GM21423 (cell line): ENCODE measurements around the gene PNLIP.

ENCODE experiments used
- ATAC-seq: cut with Tn5 transposase; IDR thresholded peaks from one replicate; pipeline ENCODE4 v1.9.1; 2021; ENCODE audit warnings: mild to moderate bottlenecking, moderate library complexity; ENCODE audit not compliant: unreplicated experiment

Gene PNLIP

DNA sequence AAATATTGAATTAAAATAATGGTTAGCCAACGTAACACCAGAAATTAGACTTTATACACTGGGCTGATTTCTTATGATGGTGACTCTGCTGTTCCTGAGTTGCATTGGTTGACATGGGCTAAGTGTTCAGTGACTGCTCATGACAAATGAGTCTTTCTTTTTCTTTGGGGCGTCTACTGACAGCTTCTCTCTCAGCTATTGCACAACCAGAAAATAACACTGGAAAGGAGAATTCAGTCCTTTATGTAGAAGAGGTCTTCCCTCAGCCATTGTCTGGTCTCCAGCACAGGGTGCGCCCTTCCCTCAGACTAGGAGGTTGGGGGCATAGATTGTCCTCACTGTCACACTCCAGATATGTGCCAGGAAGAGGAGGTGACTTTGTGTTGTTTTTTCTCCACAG is 21.6 kb downstream of the PNLIP start:
- no peak for ATAC-seq

DNA sequence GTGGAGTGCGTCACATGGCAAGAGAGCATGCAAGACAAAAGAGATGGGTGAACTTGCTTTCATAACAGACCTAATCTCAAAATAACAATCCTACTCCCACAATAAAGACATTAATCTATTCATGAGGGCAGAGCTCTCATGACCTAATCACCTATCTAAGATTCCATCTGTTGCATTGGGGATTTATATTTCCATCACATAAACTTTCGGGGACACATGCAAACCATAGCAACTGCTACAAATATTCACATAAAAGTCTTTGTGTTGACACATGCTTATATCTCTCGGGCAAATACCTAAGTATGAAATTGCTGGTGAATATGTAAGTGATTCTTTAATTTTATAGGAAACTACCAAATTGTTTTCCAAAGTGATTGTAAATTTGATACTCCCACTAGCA is 29.1 kb downstream of the PNLIP start:
- ATAC-seq: no peak

DNA sequence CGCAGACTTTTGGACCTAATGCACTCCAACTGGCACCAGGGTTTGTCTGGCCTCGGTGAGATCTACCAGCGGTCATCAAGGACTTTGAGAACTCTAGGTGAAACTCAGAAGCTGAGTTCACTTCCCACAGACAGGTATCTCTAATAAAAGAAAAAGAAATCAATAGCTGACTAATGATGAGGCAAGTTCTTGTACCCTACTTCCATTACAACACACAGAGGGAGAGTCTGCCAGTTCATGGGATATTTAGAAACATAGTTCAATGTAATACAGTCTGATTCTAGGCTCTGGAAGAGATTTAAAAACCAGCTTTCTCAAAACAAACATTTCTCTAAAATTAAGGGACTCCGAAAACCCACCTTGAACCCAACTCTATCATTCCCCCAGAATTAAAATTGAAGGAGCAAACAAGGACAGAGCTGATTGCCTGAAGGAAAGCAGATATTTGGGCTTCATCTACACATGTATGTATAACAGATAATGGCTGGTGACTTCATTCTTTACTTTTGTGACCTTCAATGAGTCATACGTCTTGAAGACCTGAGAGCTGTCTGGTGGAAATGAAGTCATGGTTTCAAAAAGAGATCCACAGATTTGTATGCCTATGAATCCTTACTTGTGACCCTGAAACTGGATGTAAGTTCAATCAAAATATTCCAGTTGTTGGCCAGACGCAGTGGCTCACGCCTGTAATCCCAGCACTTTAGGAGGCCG is 42.3 kb downstream of the PNLIP start:
- no peak for ATAC-seq

GRCh38 chr10:116588995-116589394 is 43.3 kb downstream of the PNLIP start:
- no peak for ATAC-seq

DNA sequence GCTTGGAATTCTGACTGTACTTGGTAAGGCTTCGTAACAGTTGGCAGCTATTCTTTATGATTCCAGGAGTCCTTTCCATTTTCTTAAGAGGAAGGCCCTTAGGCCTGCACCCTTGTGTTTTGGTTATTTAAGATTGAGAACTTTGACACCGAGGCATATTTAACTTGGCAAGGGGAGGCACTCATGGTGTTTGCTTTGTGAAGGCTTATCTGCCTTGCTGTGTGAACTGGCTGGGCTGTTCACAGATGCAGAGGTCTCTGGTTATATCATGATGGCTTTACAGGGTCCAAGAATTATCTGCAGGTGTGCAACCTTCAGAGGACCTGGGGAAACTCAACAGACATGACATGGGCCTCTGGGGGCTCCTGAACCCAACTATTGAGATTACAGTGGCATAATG is 44.2 kb downstream of the PNLIP start:
- no peak for ATAC-seq

GRCh38 chr10:116590590-116591444 is 45.1 kb downstream of the PNLIP start, which contains the start of gene PNLIPRP1:
TSS of gene PNLIPRP1 (plus strand) at chr10:116590959. CDS start at chr10:116591130, 171 bp downstream.
- no peak for ATAC-seq

DNA sequence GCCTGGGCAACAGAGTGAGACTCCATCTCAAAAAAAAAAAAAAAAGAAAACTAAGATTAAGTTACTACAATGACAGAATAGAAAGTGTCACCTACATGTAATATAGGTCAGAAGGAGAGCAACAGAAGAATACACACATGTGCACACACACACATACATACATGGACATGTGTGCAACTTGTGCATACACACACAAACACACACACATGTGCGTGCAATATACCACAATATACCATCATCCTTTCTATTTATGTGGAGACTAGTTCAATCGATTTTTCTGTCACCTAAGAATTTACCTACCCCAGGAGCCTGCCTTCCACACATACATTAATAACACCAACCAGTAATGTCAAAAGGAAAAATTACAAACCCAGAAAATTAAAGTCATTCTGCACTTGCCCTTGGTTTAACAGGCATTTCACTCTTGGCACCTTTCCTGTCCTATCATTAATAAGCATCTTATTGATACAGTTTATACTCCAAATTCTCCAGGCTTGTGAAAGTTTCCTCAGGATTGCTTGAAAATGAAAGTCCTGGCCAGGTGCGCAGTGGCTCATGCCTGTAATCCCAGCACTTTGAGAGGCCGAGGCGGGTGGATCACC is 47.5 kb downstream of the PNLIP start:
- ATAC-seq: no peak

DNA sequence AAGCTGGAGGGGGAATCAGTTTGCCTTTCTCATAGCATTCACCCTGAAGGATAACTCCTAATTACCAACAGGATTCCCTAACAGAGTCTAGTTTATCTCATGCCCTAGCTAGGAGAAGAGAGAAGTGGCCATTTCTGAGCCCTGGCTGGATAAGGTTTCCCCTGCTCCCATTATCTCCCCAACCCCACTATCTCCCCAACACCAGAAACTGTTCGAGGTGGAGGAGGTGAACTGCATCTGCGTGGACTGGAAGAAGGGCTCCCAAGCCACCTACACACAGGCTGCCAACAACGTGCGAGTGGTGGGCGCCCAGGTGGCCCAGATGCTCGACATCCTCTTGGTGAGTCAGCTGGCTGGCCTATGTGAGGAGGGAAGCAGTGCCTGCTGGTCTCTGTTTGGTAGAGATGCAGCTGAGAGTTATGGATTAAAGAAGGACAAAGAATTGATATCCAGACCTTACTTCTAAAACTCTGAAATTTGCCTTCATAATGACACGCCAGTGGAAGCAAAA is 48.8 kb downstream of the PNLIP start:
- no peak for ATAC-seq

GRCh38 chr10:116596062-116596461 is 50.3 kb downstream of the PNLIP start:
- ATAC-seq: no peak

GRCh38 chr10:116597543-116597942 is 51.8 kb downstream of the PNLIP start:
- no peak for ATAC-seq

- no peak for ATAC-seq
These were observed 52.6 kb downstream of the PNLIP start for GRCh38 chr10:116598329-116598728.

DNA sequence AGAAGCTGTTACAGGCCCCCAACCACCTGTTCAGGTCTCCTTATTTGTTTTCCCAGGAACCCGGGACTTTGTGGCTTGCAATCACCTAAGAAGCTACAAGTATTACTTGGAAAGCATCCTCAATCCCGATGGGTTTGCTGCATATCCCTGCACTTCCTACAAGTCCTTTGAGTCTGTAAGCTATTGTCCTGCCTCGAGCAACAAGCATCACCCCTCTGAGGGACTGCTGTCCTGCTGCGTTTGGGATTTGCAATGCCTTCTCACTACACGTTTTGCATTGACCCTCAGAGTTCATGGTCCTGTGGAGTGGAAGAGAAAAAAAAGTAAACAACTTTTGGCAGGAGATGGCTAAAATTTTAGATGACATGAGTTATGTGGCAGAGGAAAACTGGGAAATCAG is 54.3 kb downstream of the PNLIP start:
- ATAC-seq: no peak

GRCh38 chr10:116602648-116603400 is 57.1 kb downstream of the PNLIP start:
- no peak for ATAC-seq

GRCh38 chr10:116606061-116606483 is 60.3 kb downstream of the PNLIP start:
- ATAC-seq: no peak

- ATAC-seq: no peak
These were observed 61.6 kb downstream of the PNLIP start for GRCh38 chr10:116607336-116607735.

DNA sequence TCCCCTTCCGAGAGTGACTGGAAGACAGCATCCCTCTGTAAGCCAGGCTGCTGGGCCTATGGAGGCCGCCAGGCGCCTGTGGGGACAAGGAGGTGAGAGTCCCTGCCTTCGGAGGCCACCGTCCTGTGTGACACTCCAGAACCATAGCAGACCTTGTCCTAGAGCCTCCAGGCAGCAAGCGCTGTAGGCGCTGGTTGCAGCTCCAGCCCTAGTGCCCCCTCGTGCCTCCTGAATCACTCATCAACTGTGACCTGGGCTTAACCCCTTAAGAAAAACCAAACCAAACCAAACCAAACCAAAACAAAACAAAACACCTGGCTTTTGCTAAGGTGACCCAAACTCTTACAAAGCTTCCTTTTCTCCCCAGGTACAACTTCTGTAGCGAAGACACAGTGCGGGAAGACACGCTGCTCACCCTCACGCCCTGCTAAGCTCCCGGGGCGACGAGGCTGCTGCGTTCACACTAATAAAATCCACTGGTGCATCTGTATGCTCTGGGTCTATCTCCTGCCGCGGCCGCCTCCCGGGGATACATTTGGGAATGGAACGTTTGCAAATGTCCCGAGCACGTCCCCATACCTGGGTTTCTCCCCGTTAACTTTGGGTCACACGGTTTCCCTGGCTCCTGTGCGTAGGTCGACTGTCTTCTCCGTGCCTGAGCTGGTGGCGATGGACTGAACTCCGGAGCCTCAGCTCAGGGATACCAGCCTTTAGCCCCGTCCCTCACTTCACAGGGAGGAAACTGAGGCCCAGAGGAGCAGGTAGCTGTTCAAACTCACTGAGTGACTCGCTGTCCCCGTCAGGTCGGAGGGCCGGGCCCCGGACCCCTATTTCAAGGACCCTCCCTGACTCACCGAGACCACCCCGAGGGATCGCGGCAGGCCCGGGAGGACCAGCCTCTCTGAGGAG is 63.2 kb downstream of the PNLIP start:
- ATAC-seq: no peak

DNA sequence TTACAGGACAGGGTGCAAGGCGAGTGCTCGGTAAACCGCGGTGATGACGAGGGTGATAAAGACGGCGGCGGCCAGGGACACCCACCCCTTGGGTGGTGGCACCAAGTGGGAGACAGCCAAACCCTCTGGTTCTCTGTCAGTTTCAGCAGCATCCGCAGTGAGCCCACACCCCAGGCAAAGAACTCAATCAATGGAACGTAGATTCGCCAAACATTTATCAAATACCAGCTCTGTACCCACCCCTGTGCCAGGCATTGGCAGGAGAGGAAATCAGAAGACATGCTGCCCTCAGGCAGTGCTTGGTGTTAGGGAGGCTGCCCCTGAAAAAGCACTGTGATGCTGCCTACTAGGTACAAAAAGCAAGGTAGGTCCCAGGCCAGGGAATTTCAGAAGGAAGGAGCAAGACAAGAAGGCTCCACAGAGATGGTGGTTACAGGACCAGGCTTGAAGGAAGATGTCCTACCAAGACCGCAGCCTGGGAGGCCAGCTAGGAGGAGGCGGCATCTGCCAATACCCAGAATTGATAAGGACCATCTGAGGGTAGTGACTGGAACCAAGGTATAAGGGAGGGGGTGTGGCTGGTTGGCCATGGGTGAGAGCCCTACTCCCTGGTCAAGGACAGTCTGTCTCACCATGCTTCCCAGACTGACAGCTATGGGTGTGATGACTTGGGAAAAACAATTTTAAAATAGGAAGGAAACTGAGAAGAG is 64.9 kb downstream of the PNLIP start:
- no peak for ATAC-seq

GRCh38 chr10:116611153-116611545 is 65.4 kb downstream of the PNLIP start:
- ATAC-seq: no peak

DNA sequence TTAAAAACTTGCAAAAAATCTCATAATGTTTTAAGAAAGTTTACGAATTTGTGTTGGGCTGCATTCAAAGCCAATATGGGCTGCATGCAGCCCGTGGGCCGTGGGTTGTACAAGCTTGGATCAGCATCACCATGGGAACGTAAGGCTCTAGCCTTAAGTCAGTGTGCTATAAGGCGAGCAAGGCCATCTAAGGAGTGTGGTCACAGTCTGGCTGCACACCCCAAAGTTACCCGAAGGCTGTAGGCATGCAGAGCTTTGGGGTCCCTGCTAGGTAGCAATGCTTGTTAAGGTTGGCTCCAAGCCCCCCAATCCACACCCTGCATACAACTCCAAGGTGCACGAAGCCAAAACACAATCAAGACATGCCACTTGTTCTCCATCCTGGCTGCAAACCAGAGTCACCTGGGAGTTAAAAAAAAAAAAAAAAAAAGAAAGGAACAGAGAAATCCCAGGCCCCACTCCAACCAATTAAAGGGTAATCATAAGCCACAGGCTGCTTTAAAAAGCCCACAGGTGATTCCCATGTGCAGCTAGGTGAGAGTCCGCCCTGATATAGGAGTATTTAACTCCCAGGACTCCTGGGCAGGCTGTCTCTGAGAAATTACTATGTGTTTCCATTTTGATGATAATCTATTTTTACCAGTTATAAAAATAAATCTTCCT is 66.5 kb downstream of the PNLIP start:
- ATAC-seq: no peak
